AG08395 (cell line): Measurements from ENCODE around the gene CELF5.
"Not testable (repeated sequence)": the region's sequence is repeated elsewhere in the genome, so short reads cannot be mapped to it uniquely, and the experiment has no call there.

Experiments used
- DNase-seq: peaks from one replicate; pipeline ENCODE4 v3.0.0; 2012; ENCODE audit warnings: mixed read lengths, low spot score

The CELF5 gene

DNA sequence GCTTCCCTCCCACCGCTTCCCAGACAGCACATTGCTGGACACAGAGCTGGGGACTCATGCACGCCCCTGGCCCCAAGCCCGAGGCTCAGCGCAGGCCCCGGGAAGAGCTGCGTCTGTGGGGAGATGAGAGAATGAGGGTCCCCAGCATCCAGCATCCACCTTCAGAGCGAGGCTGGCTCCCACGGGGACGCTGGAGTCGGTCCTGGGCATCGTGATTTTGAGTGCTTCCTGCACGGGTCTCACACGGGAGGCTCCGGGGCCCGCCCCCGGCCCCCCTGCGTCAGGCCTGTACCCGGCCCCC lies 34.0 kb upstream of the CELF5 start:
- DNase-seq, result no peak

- DNase-seq, result no peak
These were observed 33.3 kb upstream of the CELF5 start for GRCh38 chr19:3190921-3191805.

- not testable (repeated sequence) for DNase-seq
These were observed 32.7 kb upstream of the CELF5 start for GRCh38 chr19:3191806-3192104.

DNA sequence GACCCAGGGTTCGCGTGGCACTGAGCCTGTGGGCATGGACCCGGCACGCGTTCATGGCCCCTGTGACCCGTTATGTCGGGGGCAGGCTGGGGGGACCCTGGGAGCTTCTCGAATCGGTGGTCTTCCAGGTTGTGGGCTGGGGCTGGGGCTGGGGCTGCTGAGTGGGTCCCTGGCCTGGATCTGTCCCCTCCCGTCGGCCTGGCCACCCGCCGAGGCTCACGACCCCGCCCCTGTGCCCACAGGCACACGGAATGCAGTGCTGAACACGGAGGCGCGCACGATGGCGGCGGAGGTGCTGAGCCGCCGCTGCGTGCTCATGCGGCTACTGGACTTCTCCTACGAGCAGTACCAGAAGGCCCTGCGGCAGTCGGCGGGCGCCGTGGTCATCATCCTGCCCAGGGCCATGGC lies 32.2 kb upstream of the CELF5 start:
- DNase-seq, result no peak

DNA sequence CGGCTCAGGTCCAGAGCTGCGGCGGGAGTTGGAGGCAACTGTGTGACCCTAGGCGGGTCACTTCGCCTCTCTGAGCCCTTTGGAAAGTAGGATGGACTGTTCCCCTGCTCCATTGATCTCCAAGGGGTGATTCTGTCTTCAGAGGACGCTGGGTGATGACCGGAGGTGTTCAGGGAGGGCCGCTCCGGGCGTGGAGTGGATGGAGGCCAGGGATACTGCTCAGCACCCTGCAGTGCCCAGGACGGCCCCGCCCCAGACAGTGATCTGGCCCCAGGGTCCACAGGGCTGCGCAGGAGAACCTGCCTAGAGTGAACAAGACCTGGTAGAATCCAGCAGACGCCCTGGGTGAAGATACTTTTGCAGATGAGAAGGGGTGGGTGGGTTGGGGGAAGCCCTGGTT lies 31.8 kb upstream of the CELF5 start:
- DNase-seq, result no peak

DNA sequence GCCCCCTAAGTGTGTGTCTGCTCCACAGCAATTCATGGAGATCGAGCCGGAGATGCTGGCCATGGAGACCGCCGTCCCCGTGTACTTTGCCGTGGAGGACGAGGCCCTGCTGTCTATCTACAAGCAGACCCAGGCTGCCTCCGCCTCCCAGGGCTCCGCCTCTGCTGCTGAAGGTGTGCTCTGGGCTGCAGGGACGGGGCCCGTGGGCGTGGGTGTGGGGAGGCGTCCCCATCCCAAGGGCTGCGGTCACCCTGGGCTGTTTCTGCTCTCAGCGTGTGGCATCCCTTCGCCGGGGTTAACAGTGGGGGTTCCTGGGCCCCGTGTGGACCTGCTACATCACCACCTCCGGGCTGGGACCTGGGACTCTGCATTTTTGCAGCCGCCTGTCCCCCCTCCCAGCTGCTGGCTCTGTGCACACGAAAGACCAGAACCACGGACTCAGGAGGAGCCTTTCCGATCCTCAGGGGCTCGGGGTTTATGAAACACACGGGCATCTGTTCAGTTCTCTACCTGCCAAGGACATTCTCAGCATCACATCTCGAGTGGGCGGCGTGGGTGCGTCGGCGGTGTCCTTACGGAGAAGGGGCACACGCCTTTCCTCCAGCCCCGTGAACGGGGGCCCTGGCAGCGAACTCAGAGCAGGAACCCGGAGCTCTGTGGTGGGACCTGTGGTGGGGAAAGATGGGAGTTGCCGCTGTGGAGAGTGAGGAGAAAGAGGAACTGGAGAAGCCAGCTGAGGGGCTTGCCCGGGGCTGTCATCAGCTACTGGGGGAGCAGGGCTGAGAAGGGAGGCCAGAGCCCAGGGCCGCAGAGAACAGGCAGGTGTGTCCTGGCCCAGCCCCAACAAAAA lies 31.0 kb upstream of the CELF5 start:
- no peak for DNase-seq

DNA sequence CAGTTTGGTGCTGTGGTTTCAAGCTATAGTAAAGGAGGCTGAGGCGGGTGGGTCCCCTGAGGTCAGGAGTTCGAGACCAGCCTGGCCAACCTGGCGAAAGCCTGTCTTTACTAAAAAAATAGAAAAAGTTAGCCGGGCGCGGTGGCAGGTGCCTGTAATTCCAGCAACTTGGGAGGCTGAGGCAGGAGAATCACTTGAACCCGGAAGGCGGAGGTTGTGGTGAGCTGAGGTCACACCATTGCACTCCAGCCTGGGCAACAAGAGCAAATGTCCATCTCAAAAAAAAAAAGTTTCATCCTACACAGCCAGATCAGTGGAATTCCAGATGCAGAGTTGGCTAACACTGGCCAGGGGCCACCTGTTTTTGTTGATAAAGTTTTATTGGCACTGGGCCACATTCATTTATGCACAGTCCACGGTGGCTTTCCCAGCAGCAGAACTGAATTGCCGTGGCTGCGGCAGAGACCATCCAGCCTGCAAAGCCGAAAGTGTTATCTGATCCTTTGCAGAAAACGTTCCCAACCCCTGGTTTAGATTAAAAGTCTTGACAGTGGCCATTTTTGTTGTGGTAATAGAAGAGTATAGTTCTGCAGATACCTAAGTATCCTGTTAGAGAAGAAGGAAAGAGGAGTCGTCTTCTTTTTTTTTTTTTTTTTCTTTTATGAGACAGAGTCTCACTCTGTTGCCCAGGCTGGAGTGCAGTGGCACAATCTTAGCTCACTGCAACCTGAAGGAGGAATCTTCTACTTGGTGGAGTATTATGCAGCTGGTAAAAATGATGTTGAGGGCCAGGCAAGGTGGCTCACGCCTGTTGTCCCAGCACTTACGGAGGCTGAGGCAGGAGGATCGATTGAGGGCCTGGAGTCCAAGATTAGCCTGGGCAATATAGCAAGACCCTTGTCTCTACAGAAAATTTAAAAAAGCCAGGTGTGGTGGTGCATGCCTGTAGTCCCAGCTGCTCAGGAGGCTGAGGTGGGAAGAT lies 30.1 kb upstream of the CELF5 start:
- DNase-seq, result no peak

DNA sequence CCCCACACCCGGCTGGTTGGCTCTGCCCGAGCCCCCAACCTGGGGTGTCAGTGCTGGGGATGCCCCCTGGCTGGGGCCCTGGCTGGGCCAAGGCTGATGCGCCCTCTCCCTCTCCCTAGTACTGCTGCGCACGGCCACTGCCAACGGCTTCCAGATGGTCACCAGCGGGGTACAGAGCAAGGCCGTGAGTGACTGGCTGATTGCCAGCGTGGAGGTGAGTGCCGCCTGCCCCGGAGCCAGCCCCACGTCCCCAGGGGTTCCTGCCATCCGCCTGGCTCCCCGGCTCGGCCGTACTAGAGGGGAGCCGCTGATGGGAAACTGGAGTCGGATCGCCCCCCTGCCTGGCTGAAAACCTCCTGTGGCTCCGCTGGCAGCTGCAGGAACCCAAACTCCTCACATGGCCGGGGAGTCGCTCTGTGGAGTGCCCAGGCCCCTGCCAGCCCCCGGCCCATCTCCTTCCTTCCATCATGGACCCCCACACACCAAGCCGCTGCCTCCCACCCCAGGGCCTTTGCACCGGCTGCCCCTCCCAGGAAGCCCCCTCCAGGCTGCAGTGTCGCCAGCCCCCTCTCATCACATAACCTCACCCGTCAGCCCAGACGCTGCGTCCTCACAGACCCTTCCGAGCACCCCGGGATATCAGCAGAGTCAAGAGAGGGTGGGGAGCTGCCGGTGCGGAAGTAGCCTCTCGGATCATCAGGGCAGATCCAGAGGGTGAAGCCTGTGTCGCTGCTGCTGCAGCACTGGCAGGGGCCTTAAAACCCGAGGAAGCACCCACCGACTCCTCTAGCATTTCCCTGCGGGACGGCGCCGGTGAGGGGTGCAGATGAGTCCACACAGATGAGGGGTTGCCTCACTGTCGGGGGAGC lies 28.2 kb upstream of the CELF5 start:
- no peak for DNase-seq

DNA sequence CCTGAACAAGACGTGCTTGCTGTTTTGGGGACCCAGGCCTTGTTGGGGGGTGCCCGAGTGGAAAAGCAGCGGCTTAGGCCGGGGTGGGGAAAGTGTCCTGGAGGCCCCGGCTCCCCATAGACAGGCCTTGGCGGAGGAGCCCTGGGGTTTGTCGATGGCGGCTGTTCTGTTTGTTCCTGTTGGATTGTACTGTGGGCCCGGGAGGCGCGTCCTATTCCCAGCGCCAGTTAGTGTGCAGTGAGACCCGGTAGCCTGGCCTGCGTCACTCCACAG lies 27.6 kb upstream of the CELF5 start:
- no peak for DNase-seq

GRCh38 chr19:3198901-3199700 lies 25.4 kb upstream of the CELF5 start:
- no peak for DNase-seq

DNA sequence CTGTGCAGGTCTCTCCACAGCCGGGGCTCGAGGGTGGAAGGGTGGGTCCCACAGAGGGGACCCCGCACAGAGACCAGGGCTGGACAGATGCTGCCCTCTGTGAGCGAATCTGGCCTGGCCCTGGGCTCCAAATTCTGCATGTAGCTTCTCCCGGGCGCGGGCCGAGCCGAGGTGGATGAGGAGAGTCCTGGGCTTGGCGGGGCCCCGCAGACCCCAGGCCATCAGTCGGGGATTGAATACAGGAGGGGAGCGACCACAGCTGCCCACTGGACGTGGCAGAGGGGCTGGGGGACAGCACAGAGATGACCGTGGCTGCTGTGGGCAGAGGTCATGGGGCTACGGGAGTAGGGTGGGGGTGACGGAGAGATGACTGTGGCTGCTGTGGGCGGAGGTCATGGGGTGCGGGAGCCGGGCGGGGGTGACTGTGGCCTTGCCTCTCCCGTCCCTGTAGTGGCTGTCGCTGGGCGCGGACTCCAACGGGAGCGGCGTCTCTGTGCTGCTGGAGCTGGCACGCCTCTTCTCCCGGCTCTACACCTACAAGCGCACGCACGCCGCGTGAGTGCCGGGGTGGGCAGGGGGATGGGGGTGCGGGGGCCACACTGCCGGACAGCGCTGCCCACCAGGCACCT lies 23.3 kb upstream of the CELF5 start:
- DNase-seq, result no peak

DNA sequence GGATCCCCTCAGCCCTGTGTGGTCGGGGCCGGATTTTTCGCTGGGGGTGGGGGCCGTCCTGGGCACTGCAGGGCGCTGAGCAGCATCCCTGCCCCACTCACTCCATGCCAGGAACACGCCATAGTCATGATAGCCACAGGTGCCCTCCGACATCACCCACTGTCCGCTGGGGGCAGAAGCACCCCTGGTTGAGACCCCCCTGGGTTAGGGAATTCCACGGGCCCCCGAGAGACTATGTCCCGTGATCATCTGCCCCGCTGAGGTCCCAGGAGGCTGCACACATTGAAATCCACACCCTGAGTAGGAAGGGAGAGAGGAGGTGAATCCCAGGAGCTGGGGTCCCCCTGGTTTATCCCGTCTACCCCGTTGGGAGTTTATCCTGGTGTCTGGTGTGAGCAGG lies 22.6 kb upstream of the CELF5 start:
- DNase-seq, result no peak

DNA sequence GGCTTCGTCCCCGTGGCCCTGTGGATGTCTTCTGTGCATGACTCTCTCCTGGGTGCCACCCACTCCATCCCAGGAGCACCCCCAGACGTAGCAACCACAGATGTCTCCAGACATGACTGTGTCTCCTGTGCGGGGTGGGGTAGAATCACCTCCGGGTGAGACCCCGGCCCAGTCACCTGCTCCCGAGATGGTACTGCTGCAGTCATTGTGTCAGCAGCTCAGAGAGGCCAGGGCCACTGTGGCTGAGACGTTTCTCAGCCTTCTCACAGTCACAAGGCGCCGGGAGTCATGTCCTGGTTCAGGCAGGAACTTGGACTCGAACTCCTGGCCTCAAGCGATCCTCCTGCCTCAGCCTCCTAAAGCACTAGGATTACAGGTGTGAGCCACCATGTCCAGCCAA lies 22.1 kb upstream of the CELF5 start:
- no peak for DNase-seq

GRCh38 chr19:3202895-3203294 lies 21.6 kb upstream of the CELF5 start:
- not testable (repeated sequence) for DNase-seq

DNA sequence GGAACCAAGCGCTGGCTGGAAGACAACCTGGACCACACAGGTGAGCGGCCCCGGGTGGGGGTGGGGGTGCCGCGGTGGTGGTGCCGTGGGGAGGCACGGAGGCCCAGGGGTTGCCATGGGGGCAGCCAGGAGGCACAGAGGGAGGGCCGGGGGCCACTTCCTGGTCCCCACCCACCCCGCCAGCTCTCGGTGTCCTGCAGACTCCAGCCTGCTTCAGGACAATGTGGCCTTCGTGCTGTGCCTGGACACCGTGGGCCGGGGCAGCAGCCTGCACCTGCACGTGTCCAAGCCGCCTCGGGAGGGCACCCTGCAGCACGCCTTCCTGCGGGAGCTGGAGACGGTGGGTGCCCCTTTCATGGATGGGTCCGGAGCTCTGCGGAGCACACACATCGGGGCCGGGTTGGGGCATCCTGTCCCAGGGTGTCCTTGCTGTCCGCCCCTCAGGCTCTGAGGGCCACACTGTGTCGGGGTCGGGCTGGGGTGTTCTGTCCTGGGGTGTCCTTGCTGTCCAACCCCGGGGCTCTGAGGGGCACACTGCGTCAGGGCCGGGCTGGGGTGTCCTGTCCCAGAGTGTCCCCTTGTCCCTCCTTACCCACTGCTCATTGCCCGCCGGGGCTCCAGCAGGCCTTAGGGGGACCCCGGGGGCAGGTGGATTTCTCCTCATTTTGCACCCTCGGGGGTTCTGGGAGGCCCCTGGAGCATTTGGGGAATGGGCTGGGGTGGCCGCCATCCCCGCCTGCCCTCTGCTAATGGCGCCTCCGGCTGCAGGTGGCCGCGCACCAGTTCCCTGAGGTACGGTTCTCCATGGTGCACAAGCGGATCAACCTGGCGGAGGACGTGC lies 20.4 kb upstream of the CELF5 start:
- DNase-seq, result no peak

DNA sequence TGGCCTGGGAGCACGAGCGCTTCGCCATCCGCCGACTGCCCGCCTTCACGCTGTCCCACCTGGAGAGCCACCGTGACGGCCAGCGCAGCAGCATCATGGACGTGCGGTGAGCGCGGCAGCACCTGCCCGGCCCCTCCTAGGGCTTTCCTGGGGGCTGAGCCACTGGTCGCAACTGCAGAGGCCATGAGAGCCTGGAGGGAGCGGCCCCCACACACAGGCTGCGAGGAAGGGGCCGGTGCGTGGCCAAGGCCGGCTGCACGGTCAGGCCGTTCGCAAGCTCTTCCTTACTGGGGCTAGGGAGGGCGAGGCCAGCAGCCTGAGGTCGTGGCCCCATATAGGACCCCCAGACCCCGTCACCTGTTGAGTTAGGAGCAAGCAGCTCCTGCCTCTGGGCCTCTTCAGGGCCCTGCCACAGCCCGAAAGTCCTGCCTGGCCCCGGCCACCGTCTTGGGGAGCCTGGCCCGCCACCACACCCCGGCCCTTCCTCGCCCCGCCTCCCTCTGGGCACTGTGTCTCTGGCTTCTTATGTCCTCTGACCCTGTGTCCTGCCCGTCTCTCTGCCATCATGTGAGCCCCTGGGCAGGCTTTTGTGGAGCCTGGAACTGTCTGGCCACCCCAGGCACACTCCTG lies 19.7 kb upstream of the CELF5 start:
- DNase-seq, result no peak

- DNase-seq, result no peak
These were observed 18.1 kb upstream of the CELF5 start for GRCh38 chr19:3206216-3206953.
